ENCODE measurements around the gene MYO18A.

The MYO18A gene

GRCh38 chr17:29039764-29040598 lies 140.2 kb downstream of the MYO18A start:
- DNase-seq (ENCODE audit: extremely low read depth in 1 of 2, low read depth in 1 of 2) = no peak

- DNase-seq (ENCODE audit: extremely low read depth in 1 of 2, low read depth in 1 of 2) = no peak
These were observed 142.0 kb downstream of the MYO18A start for GRCh38 chr17:29038085-29038795.

- DNase-seq (ENCODE audit: extremely low read depth in 1 of 2, low read depth in 1 of 2) = no peak
These were observed 142.5 kb downstream of the MYO18A start for GRCh38 chr17:29037739-29038084.

GRCh38 chr17:29036584-29036983 lies 143.6 kb downstream of the MYO18A start:
- DNase-seq (ENCODE audit: extremely low read depth in 1 of 2, low read depth in 1 of 2) = no peak

GRCh38 chr17:29034510-29034909 lies 145.7 kb downstream of the MYO18A start:
- DNase-seq (ENCODE audit: extremely low read depth in 1 of 2, low read depth in 1 of 2) = no peak

GRCh38 chr17:29032857-29033197 lies 147.4 kb downstream of the MYO18A start:
- DNase-seq (ENCODE audit: extremely low read depth in 1 of 2, low read depth in 1 of 2) = no peak

GRCh38 chr17:29032013-29032856 lies 148.0 kb downstream of the MYO18A start:
- DNase-seq (ENCODE audit: extremely low read depth in 1 of 2, low read depth in 1 of 2) = no peak

GRCh38 chr17:29031488-29031887 lies 148.7 kb downstream of the MYO18A start:
- no peak for DNase-seq (ENCODE audit: extremely low read depth in 1 of 2, low read depth in 1 of 2)

- no peak for DNase-seq (ENCODE audit: extremely low read depth in 1 of 2, low read depth in 1 of 2)
These were observed 155.8 kb downstream of the MYO18A start for GRCh38 chr17:29024316-29024952.

GRCh38 chr17:29022074-29022473 lies 158.1 kb downstream of the MYO18A start:
- no peak for DNase-seq (ENCODE audit: extremely low read depth in 1 of 2, low read depth in 1 of 2)

GRCh38 chr17:29021226-29021625 lies 159.0 kb downstream of the MYO18A start:
- no peak for DNase-seq (ENCODE audit: extremely low read depth in 1 of 2, low read depth in 1 of 2)
